ENCODE data around the gene HPN. TPM values are rescaled to one million over a fixed set of nuclear protein-coding genes. Genes with fewer than 3 reads are reported as not detected.
A peak's percentile ranks its signal among the peaks of the same experiment; 100 is the strongest.

HPN gene
- total and polyA plus RNA-seq, 10 of the 15 experiments (the other 5 are each of a cell fraction or from before 2014, with no cell fraction given), result 0.21 to 0.35 TPM; not detected in 8

DNA sequence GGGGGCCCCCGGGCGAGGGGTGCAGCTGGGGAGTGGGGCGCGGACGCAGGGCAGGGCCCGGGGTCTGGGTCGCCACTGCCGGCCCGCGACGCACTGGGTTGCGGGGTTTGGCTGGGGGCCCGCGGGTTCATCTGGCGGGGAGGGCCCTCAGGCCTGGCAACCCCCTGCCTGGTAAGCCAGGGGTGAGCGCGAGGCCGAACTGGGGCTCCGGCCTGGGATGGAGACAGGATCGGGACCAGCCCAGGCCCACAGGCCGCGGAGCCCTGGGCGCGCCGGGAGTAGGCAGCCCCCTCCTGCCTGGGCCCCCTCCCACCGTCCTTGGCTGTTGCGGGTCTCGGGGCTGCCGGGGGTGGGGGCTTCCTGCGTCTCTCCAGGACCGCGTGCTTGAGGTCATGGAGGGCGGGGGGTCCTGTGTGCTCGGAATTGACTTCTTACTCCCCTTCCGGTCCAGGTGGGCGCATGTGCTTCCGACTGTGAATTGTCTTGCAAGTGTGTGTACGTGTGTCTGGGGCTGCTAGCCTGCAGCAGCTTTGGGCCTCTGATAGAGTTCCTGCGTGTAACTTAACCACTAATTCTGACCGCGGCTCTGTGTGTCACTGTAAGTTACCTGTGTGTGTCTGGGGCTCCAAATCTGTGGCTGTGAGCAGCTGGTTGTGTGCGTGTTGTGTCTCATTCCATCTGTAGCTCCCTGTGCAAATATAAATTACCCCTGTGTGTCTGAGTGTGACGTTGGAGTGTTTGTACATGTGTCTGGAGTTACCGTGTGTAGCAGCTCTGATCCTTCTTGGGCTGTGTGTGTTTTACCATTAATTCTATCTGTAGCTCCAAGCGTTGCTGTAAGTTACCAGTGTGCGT, 40.6 kb upstream of the HPN start (continued):
- TF ChIP-seq, protein P1, sequence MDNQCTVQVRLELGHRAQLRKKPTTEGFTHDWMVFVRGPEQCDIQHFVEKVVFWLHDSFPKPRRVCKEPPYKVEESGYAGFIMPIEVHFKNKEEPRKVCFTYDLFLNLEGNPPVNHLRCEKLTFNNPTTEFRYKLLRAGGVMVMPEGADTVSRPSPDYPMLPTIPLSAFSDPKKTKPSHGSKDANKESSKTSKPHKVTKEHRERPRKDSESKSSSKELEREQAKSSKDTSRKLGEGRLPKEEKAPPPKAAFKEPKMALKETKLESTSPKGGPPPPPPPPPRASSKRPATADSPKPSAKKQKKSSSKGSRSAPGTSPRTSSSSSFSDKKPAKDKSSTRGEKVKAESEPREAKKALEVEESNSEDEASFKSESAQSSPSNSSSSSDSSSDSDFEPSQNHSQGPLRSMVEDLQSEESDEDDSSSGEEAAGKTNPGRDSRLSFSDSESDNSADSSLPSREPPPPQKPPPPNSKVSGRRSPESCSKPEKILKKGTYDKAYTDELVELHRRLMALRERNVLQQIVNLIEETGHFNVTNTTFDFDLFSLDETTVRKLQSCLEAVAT (IDR thresholded peaks at IDR 0.05), result peak; percentile 63; the same call in 1 of the 2 replicates
- TF ChIP-seq NR2F1 (conservative IDR thresholded peaks at IDR 0.05) (0 out of 2 replicates have a peak, but pooled peaks have one; percentile 27), ATF7 (IDR thresholded peaks at IDR 0.05; ENCODE audit: low read depth) (0 out of 2 replicates have a peak, but pooled peaks have one; percentile 14), SMARCA5 (IDR thresholded peaks at IDR 0.05) (no peak), RUNX3 (IDR thresholded peaks at IDR 0.05; ENCODE audit: low read length) (peak; percentile 72; the same call in 1 of the 2 replicates), EP300 (IDR thresholded peaks at IDR 0.05; ENCODE audit: borderline replicate concordance in 1 of 2, control insufficient read depth in 1 of 2, low read depth in 2 of 2, low read length in 2 of 2) (no peak), MYB (IDR thresholded peaks at IDR 0.05; ENCODE audit: borderline replicate concordance, low read depth, low read length) (no peak), TARDBP (IDR thresholded peaks at IDR 0.05; ENCODE audit: borderline replicate concordance) (peak; percentile 27; the same call in 1 of the 2 replicates), RELA (IDR thresholded peaks at IDR 0.05; ENCODE audit: borderline replicate concordance, partially characterized antibody) (no peak), CBFB (IDR thresholded peaks at IDR 0.05; ENCODE audit: low read depth) (peak; percentile 63; the same call in 1 of the 2 replicates), POLR2A (IDR thresholded peaks at IDR 0.05; ENCODE audit: low read depth, low read length) (peak; percentile 76), KLF5 (IDR thresholded peaks at IDR 0.05; ENCODE audit: partially characterized antibody) (no peak)
- TF ChIP-seq, protein P2, sequence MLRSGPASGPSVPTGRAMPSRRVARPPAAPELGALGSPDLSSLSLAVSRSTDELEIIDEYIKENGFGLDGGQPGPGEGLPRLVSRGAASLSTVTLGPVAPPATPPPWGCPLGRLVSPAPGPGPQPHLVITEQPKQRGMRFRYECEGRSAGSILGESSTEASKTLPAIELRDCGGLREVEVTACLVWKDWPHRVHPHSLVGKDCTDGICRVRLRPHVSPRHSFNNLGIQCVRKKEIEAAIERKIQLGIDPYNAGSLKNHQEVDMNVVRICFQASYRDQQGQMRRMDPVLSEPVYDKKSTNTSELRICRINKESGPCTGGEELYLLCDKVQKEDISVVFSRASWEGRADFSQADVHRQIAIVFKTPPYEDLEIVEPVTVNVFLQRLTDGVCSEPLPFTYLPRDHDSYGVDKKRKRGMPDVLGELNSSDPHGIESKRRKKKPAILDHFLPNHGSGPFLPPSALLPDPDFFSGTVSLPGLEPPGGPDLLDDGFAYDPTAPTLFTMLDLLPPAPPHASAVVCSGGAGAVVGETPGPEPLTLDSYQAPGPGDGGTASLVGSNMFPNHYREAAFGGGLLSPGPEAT (IDR thresholded peaks at IDR 0.05; ENCODE audit: low read depth), result 0 out of 2 replicates have a peak, but pooled peaks have one; percentile 11
- TF ChIP-seq, protein P3, sequence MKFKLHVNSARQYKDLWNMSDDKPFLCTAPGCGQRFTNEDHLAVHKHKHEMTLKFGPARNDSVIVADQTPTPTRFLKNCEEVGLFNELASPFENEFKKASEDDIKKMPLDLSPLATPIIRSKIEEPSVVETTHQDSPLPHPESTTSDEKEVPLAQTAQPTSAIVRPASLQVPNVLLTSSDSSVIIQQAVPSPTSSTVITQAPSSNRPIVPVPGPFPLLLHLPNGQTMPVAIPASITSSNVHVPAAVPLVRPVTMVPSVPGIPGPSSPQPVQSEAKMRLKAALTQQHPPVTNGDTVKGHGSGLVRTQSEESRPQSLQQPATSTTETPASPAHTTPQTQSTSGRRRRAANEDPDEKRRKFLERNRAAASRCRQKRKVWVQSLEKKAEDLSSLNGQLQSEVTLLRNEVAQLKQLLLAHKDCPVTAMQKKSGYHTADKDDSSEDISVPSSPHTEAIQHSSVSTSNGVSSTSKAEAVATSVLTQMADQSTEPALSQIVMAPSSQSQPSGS (IDR thresholded peaks at IDR 0.05; ENCODE audit: low read length), result no peak
